SKM-1 (cell line): ENCODE data around the gene ELP2.
"Not testable (repeated sequence)": the region's sequence is repeated elsewhere in the genome, so short reads cannot be mapped to it uniquely, and the experiment has no call there.

Experiments
- DNase-seq: peaks from one replicate; lab custom pipeline; 2025; ENCODE audit not compliant: unreplicated experiment; lab: John Stamatoyannopoulos, UW

ELP2 gene

DNA sequence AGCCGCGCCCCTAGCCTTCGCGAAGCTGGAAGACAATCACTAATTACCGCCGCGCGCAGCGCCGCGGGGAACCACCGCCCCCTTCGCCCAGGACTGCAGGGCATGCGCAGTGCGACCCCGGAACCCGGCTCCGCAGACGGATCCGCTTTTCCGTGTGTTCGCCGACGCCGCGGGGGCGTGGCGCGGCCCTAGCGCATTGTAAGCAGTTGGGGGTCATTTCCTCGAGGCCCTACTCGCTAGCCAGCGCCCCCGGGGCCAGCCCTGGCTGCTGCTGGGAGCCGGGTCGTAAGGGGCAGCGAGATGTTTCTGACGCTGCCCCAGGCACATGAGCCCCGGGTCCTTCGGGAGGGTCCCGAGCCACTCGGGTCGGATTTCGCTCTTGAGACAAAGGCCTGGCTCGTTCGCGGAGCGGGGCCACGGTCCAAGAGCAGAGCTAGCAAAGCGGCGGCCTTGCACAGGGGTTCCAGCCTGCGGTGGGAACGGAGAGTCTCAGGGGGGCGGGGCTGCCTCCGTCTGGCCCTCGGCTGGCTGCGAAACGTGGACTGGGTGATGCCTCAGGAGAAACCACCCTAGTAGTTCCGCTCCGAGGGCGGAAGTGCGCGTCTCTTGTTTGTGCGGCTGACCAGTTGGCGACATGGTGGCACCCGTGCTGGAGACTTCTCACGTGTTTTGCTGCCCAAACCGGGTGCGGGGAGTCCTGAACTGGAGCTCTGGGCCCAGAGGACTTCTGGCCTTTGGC is at the start of gene ELP2, which contains the start of gene SLC39A6:
Gene ELP2 (plus strand): TSS at position 600 of the 739 bp plus-strand sequence. CDS start 35 bp downstream, at position 635.
Gene SLC39A6 (minus strand): TSS at position 41 of the 739 bp plus-strand sequence. CDS start 2,333 bp downstream, outside the sequence.
- peak; percentile 88 for DNase-seq

GRCh38 chr18:36081118-36081517 is 48.6 kb upstream of the ELP2 start:
- not testable (repeated sequence) for DNase-seq

GRCh38 chr18:36083729-36084128 is 46.0 kb upstream of the ELP2 start:
- DNase-seq = no peak

GRCh38 chr18:36085195-36085594 is 44.5 kb upstream of the ELP2 start:
- no peak for DNase-seq

DNA sequence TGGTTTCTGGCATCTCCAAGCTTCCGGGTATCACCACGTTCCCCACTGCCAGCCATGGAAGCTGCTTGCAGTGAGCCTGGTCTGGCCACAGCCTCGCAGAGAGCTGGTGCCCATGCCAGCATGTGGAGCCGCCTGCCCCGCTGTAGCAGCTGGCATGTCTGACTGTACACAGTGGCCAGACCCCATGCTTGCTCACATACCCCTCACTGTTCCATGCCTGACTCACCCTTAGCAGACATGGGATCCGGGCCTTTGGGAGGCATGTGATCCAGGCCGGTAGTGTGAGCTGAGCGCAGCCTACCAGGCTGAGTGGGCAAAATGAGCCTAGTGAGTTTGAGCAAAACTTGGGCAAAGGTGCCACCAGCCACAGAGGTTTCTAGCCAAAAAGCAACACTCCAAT is 43.5 kb upstream of the ELP2 start:
- DNase-seq = no peak

DNA sequence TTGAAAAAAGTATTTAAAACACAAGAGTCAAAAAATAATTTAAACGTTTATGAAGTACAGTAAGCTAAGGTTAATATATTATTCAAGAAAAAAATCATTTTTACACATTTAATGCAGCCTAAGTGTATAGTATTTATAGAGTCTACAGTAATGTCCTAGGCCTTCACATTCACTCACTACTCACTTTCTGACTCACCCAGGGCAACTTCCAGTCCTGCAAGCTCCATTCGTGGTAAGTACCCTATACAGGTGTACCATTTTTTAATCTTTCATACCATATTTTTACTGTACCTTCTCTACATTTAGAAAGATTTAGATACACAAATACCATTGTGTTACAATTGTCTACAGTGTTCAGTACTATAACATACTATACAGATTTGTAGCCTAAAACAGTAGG is 41.4 kb upstream of the ELP2 start:
- no peak for DNase-seq

DNA sequence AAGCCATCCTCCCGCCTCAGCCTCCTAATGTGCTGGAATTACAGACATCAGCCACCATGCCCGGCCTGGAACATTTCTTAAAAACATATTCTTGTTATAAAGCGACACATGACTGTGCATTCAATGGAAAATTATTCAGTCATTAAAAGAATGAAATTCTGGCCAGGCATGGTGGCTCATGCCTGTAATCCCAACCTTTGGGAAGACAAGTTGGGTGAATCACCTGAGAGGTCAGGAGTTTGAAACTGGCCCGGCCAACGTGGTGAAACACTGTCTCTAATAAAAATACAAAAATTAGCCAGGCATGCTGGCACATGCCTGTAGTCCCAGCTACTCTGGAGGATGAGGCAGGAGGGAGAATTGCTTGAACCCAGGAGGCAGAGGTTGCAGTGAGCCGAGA is 40.7 kb upstream of the ELP2 start:
- no peak for DNase-seq

DNA sequence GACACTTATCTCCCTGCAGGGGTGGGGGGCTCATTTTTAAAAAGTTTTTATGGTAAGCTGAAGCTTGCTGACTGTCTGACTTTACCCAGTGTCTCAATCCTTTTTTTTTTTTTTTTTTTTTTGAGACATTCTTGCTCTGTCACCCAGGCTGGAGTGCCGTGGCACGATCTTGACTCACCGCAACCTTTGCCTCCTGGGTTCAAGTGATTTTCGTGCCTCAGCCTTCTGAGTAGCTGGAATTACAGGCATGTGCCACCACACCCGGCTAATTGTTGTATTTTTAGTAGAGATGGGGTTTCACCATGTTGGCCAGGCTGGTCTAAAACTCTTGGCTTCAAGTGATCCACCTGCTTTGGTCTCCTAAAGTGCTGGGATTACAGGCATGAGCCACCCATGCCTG is 37.6 kb upstream of the ELP2 start:
- DNase-seq = not testable (repeated sequence)

DNA sequence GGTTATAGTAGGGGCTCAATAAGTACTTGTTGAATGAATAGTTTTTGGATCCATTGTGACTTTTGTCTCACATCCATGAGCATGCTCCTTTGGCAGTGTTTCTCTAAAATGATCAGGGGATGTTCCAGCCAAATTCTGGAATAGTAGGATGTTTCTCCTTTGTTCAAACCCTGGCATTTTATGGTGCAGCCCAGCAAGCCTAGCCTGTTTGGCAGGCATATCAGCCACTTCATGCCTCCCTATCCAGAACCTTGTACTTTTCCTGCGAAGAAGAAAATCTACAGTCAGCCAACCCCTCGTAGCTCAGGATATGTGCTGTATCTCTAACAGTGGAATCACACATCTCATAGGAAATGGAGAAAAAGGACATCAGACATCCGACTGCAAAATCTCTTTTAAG is 35.3 kb upstream of the ELP2 start:
- DNase-seq = no peak

DNA sequence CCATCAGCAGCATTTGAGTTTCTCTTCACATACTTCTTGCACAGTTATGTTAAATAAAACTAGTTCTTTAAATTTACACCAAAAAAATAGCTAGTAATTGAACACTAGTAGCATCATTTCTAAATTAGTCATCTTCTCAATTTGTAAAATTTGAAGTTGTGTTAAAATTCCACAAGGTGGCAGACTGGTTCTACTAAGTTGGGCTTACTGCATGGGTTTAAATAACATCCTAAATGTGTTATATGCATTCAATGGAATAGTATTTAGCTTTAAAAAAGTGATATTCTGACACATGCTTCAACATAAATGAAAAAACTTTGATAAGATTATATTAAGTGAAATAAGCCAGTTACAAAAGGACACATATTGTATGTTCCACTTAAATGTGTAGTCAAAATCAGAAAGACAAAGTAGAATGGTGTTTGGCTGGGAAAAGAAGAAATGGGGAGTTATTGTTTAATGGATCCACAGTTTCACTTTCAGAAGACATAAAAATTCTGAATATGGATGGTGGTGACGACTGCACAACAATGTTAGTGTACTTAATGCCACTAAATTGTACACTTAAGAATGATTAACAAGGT is 33.7 kb upstream of the ELP2 start:
- no peak for DNase-seq

GRCh38 chr18:36096955-36097354 is 32.7 kb upstream of the ELP2 start:
- DNase-seq = no peak

DNA sequence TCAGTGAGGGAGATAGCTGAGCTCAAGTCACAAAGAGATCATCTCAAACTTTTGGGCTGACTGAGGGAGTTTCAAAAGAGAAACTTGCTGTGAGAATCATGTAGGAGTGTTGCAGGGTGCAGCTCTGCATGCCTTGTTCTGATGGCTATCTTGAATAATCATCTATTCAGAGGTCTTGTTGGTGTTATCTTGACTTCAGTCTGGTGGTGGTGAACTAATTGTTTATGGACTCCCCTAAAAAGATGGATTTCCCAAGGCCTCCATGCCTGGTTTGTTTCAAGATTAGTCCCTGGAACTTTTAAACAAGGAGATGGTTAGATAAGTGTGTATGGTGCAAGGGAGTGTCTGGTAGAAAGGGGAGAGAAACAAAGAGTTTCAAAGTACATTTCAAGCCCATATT is 30.4 kb upstream of the ELP2 start:
- no peak for DNase-seq

DNA sequence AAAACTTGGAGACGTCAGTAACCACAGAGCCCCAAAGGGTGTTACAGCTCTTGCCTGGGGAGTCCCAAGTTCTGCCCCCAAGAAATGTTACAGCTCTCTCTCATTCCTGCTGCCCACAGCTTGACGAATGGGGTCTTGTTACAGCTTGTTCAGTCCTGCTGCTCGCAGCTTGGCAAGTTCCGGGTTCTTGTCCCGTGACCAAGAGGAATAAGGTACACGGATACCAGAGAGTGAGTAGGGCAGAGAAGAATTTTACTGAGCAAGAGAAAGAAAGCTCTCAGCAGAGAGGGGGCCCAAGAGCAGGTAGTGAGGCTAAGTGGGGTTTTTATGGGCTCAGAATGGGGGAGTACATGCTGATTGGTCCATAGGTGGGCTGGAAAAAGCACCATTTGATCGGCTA is 27.8 kb upstream of the ELP2 start:
- no peak for DNase-seq

DNA sequence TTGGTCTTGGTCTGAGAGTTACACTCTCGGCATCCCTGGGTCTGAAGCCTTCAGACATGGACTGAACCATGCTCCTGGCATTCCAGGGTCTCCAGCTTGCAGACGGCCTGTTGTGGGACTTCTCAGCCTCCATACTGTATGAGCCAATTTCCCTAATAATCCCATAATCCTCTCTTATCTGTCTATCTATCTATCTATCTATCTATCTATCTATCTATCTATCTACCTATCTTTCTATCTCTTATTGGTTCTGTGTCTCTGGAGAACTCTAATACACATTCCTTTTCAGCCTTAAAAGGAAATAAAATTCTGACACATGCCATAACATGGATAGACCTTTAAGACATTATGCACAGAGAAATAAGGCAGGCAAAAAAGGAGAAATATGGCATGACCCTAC is 24.9 kb upstream of the ELP2 start:
- no peak for DNase-seq

DNA sequence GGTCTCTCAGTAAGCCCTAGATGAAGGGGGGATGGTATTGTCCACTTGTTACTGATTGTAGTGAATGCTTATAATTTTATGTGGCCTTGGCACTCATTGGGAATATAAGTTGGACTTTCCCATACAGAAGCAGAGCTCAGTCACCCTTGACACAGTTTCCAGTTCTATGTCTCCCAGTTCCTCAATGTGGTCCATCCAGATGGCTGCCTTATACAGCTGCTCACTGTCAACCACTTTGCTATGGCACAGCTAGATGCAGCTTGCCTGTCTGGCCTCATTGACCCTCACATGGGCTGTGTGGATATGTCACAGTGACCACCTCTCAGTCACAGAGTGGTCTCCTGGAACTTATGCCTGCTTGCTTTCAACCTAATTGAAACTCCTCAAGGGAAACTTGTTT is 22.2 kb upstream of the ELP2 start:
- DNase-seq = no peak

DNA sequence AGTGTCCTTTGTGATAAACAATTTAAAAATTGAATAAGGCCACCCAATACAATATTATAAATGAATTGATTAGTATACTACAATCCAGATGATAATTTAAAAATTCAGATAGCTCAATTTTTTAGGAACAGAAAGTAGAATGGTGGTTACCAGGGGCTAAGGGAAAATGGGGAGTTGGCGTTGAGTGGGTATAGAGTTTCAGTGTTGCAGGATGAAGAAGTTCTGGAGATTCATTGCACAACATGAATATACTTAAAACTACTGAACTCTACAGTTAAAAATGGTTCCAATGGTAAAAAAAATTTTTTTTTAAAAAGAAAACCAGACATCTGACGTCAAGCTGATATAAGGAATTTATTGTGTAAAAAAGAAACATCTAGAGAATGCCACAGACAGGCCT is 21.5 kb upstream of the ELP2 start:
- DNase-seq = no peak

DNA sequence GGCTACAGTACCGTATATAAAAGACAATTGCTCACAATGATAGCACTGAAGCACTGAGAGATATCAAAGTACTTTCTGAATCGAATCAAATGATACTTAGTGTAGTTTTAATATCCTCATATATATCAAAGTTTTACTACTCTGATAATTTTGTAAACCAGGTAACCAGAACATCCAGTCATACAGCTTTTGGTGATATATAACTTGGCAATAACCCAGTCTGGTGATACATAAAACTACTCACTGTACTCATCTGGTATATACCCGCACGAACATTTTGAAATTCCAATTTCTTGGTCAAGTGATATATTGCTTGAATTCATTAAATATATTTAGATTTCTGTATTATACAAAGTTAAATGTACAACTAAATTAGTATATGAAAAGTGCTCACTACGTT is 21.1 kb upstream of the ELP2 start:
- no peak for DNase-seq

DNA sequence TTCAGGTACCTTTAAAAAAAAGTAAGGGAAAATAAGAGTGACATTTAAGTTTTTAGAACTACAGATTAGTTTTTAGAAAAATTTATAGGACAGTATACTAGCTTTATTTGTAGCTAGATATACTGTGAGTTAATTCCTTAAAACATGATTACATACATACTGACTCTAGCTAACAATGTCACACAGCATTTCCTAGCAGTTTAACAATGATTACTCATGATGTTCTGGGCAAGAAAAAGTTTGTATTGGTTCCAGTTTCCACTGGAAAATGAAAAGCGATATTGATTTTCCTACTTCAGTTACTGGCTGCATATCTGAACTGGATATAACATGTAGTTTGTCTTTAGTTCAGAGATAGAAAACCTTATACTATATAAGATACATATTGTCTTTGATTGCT is 20.0 kb upstream of the ELP2 start:
- no peak for DNase-seq

DNA sequence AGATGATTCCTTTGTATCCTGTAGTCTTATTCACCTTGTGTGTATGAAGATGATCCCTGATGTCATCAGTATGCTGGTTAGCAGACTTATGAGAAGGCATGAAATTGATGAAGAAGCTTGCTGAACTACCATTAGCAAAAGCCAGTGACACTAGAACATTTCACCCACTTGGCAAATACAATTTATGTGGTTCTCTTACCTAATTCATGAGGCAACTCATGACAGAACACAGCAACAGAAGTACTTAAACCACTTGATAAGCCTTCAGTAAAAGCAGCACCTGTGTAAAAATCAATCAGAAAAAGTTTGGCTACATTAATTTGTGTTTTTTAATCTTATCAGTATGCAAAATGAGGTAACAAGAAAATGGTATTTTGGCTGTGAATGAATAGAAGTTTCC is 17.4 kb upstream of the ELP2 start:
- no peak for DNase-seq

- no peak for DNase-seq
Measured at GRCh38 chr18:36114251-36114650, 15.4 kb upstream of the ELP2 start.

DNA sequence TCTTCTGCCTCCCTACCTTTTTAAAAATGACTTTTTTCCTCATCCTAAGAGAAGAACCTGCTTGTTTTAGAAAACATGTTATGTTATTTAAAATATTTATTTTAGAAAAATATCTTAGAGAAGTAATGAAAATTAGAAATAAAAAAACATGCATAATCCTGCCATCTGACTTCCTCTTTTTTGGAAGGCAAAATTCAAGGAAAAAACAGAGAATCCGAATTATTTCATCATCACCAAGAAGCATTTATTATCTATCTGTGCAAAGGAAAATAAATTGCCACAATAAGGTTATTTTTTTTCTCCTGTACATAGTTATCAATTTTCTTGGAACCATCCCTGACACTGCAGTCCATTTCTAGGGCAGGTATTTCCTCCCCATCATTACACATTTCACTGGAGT is 15.0 kb upstream of the ELP2 start:
- no peak for DNase-seq

DNA sequence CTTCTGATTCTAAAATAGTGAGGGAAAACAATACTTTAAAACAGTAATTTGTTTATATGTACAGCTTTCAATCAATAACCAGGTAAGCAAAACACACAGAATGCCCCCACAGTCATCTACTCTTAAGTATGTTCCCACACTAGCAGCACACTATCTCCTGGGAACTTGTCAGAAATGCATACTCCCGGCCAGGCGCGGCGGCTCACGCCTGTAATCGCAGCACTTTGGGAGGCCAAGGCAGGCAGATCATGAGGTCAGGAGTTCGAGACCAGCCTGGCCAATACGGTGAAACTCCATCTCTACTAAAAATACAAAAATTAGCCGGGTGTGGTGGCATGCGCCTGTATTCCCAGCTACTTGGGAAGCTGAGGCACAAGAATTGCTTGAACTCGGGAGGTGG is 12.9 kb upstream of the ELP2 start:
- DNase-seq = not testable (repeated sequence)

DNA sequence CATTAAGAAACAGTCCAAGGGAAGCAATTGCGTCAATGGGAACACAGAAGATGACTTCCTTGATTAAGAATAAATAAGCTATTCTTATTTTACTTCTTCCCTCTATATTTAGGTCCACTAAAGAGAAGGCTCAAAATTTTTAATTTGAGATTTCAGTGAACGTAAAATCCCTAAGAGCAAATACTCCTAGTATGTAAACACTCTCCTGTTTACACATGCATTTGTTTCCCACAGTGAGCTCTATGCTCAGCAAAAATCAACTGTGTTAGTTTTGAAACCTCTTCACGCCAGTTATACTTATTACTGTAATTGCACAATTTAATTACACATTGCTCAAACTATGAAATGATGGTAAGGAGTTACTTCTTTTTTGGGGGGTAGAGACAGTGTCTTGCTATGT is 9.4 kb upstream of the ELP2 start:
- DNase-seq = no peak
